NB4 (cell line): ENCODE results near the gene HDDC2.

ENCODE experiments used
- CTCF ChIP-seq: IDR thresholded peaks from one replicate; pipeline ENCODE4 v1.5.1; 2012; ENCODE audit warnings: low read depth, low read length
- MAX ChIP-seq: IDR thresholded peaks from 2 replicates; pipeline ENCODE4 v1.6.1; 2011; ENCODE audit warnings: low read depth, low read length
- MYC ChIP-seq: IDR thresholded peaks from 2 replicates; pipeline ENCODE4 v1.6.1; 2011; ENCODE audit warnings: low read depth, low read length
- POLR2A ChIP-seq: IDR thresholded peaks from 2 replicates; pipeline ENCODE4 v1.6.1; 2011; ENCODE audit warnings: mild to moderate bottlenecking; ENCODE audit not compliant: insufficient read length; ENCODE audit errors: extremely low read depth

GRCh38 chr6:125306756-125307149 is 5.0 kb upstream of the HDDC2 start:
- TF ChIP-seq POLR2A (no peak), CTCF (no peak), MAX (no peak), MYC (no peak)
